H1 (cell line): ENCODE measurements around the gene ACTN4. TPM values are rescaled to one million over a fixed set of nuclear protein-coding genes. Genes with fewer than 3 reads are reported as not detected.

ENCODE experiments used
- CTCF ChIA-PET: fragments of 300-600 bp; sonication (Branson Sonifier 250); formaldehyde crosslinking; loops from one replicate; lab custom pipeline; 2021; ENCODE audit not compliant: partially characterized antibody; lab: Charles Lee
- POLR2A ChIA-PET: fragments of 300-600 bp; sonication (Branson Sonifier 250); formaldehyde crosslinking; loops from one replicate; lab custom pipeline; 2021; ENCODE audit warnings: inconsistent platforms; ENCODE audit not compliant: partially characterized antibody; lab: Charles Lee
- DNase-seq, 2 experiments: peaks; one replicate each; pipeline versions ENCODE4 v3.0.0 to v3.0.0-alpha.2; 2010 to 2022; ENCODE audit warnings: low spot score in 2 of 2, low read depth in 1 of 2, mixed read lengths in 1 of 2
- FAIRE-seq: peaks from 2 replicates; lab custom pipeline; 2011; peaks lifted over from hg19 to GRCh38; lab: Jason Lieb, UNC
- H2AFZ ChIP-seq: 2 replicates; pipeline ENCODE4 v1.8.1; 2012; ENCODE audit warnings: low read length, inconsistent platforms
- H2AK5ac ChIP-seq: 2 replicates; pipeline ENCODE4 v1.6.1; 2013; ENCODE audit warnings: low read depth, low read length
- H2BK120ac ChIP-seq: replicated peaks from 2 replicates; pipeline ENCODE3; 2013; ENCODE audit warnings: low read depth, low read length, inconsistent platforms
- H2BK12ac ChIP-seq: 2 replicates; pipeline ENCODE4 v1.6.1; 2013; ENCODE audit warnings: low read depth, low read length
- H2BK15ac ChIP-seq: 2 replicates; pipeline ENCODE4 v1.6.1; 2013; ENCODE audit warnings: low read length
- H2BK20ac ChIP-seq: 2 replicates; pipeline ENCODE4 v1.6.1; 2013; ENCODE audit warnings: low read length
- H2BK5ac ChIP-seq: 2 replicates; pipeline ENCODE4 v1.6.1; 2013; ENCODE audit warnings: low read depth, low read length
- H3K14ac ChIP-seq: 2 replicates; pipeline ENCODE4 v1.6.1; 2013; ENCODE audit warnings: inconsistent platforms; ENCODE audit not compliant: insufficient read length
- H3K18ac ChIP-seq: 2 replicates; pipeline ENCODE4 v1.6.1; 2013; ENCODE audit warnings: low read length; ENCODE audit errors: extremely low read depth
- H3K23ac ChIP-seq: 2 replicates; pipeline ENCODE4 v1.6.1; 2013; ENCODE audit warnings: inconsistent platforms; ENCODE audit not compliant: insufficient read length
- H3K23me2 ChIP-seq: 2 replicates; pipeline ENCODE4 v1.6.1; 2013; ENCODE audit warnings: low read depth, low read length
- H3K27ac ChIP-seq: 2 replicates; pipeline ENCODE4 v1.6.1; 2011; ENCODE audit warnings: low read depth, low read length, inconsistent platforms
- H3K27me3 ChIP-seq, 4 experiments: replicated peaks in 1 of 4; 1 replicate in 1 of 4; 2 replicates in 3 of 4; pipeline versions ENCODE4 v1.6.1 to v1.8.1; 2011 to 2013; ENCODE audit warnings: low read length in 3 of 4, mild to moderate bottlenecking in 3 of 4, inconsistent platforms in 2 of 4, mixed read lengths in 2 of 4, moderate library complexity in 1 of 4; ENCODE audit not compliant: control insufficient read depth in 3 of 4, insufficient read depth in 3 of 4; ENCODE audit errors: extremely low read depth in 1 of 4
- H3K36me3 ChIP-seq, 4 experiments: 2 replicates each; pipeline versions ENCODE4 v1.6.1 to v1.8.1; 2011 to 2013; ENCODE audit warnings: mild to moderate bottlenecking in 4 of 4, low read length in 3 of 4, moderate library complexity in 2 of 4, control low read depth in 1 of 4, inconsistent platforms in 1 of 4; ENCODE audit not compliant: insufficient read depth in 4 of 4, control insufficient read depth in 2 of 4
- H3K4ac ChIP-seq: replicated peaks from 2 replicates; pipeline ENCODE3; 2013; ENCODE audit warnings: low read length, low read depth, mixed read lengths, inconsistent platforms; ENCODE audit not compliant: insufficient read length
- H3K4me1 ChIP-seq, 4 experiments: replicated peaks in 1 of 4; 1 replicate in 1 of 4; 2 replicates in 3 of 4; pipeline versions ENCODE4 v1.6.1 to v1.8.1; 2011 to 2013; ENCODE audit warnings: low read length in 3 of 4, inconsistent platforms in 2 of 4, mixed read lengths in 1 of 4; ENCODE audit not compliant: insufficient read depth in 4 of 4, control insufficient read depth in 3 of 4
- H3K4me2 ChIP-seq, 2 experiments: 2 replicates each; pipeline versions ENCODE4 v1.6.1 to v1.8.1; 2011 to 2013; ENCODE audit warnings: low read depth in 2 of 2, low read length in 2 of 2, control low read depth in 1 of 2, inconsistent platforms in 1 of 2, mild to moderate bottlenecking in 1 of 2; ENCODE audit not compliant: insufficient read depth in 1 of 2
- H3K4me3 ChIP-seq, 4 experiments: fragments of 200-600, 300-600 bp in 1 of 4; sonication (generic), shearing (Covaris generic), sonication (Bioruptor Twin) in 1 of 4; 2 replicates each; pipeline versions ENCODE4 v1.5.1 to v1.8.1; 2011 to 2016; ENCODE audit warnings: low read length in 4 of 4, low read depth in 3 of 4, control low read depth in 2 of 4, inconsistent platforms in 2 of 4, mild to moderate bottlenecking in 2 of 4, mixed read lengths in 1 of 4, moderate library complexity in 1 of 4; ENCODE audit not compliant: insufficient read depth in 2 of 4; ENCODE audit errors: extremely low read depth in 1 of 4
- H3K56ac ChIP-seq: replicated peaks from 2 replicates; pipeline ENCODE3; 2013; ENCODE audit warnings: low read depth, mild to moderate bottlenecking, mixed read lengths, low read length, inconsistent platforms; ENCODE audit not compliant: insufficient read length
- H3K79me1 ChIP-seq: 2 replicates; pipeline ENCODE4 v1.6.1; 2013; ENCODE audit warnings: low read depth, low read length, control low read depth
- H3K79me2 ChIP-seq, 2 experiments: 2 replicates each; pipeline versions ENCODE4 v1.6.1 to v1.8.1; 2012 to 2013; ENCODE audit warnings: low read length in 2 of 2, mild to moderate bottlenecking in 2 of 2, inconsistent platforms in 1 of 2; ENCODE audit not compliant: insufficient read depth in 2 of 2, control insufficient read depth in 1 of 2
- H3K9ac ChIP-seq, 4 experiments: replicated peaks in 1 of 4; 1 replicate in 1 of 4; 2 replicates in 3 of 4; pipeline versions ENCODE4 v1.6.1 to v1.8.1; 2011 to 2013; ENCODE audit warnings: low read depth in 3 of 4, low read length in 3 of 4, control low read depth in 2 of 4, mild to moderate bottlenecking in 2 of 4, moderate library complexity in 2 of 4, inconsistent platforms in 1 of 4; ENCODE audit errors: extremely low read depth in 1 of 4
- H3K9me3 ChIP-seq, 2 experiments: 2 replicates each; pipeline versions ENCODE4 v1.6.1 to v1.8.1; 2012 to 2013; ENCODE audit warnings: mild to moderate bottlenecking in 2 of 2, moderate library complexity in 2 of 2, control low read depth in 1 of 2, inconsistent platforms in 1 of 2, low read depth in 1 of 2, low read length in 1 of 2, mixed read lengths in 1 of 2; ENCODE audit not compliant: insufficient read depth in 2 of 2
- H4K20me1 ChIP-seq, 2 experiments: replicated peaks in 1 of 2; 2 replicates each; pipeline versions ENCODE3 to v1.8.1; 2011 to 2013; ENCODE audit warnings: inconsistent platforms in 2 of 2, low read length in 2 of 2, mild to moderate bottlenecking in 1 of 2; ENCODE audit not compliant: insufficient read depth in 2 of 2, control insufficient read depth in 1 of 2
- H4K5ac ChIP-seq: 2 replicates; pipeline ENCODE4 v1.6.1; 2013; ENCODE audit warnings: low read length, low read depth, mixed read lengths, inconsistent platforms; ENCODE audit not compliant: insufficient read length
- H4K8ac ChIP-seq: 2 replicates; pipeline ENCODE4 v1.8.0; 2013; ENCODE audit warnings: mild to moderate bottlenecking, moderate library complexity, low read length, inconsistent platforms; ENCODE audit not compliant: insufficient read depth; ENCODE audit errors: extremely low read depth
- H4K91ac ChIP-seq: replicated peaks from 2 replicates; pipeline ENCODE3; 2013; ENCODE audit warnings: low read length, mixed read lengths, inconsistent platforms; ENCODE audit not compliant: insufficient read length
- SIN3A ChIP-seq, 2 experiments: IDR thresholded peaks in 1 of 2; conservative IDR thresholded peaks in 1 of 2; 2 replicates each; pipeline ENCODE4 v1.6.1; 2011 to 2012; ENCODE audit warnings: low read length in 2 of 2, improper control_type of control experiment in 1 of 2, low read depth in 1 of 2, mild to moderate bottlenecking in 1 of 2
- SIRT6 ChIP-seq: IDR thresholded peaks from one replicate; pipeline ENCODE4 v1.7.1; 2012; ENCODE audit warnings: low read length, inconsistent platforms
- SIX5 ChIP-seq: IDR thresholded peaks from 2 replicates; pipeline ENCODE4 v1.6.1; 2011; ENCODE audit warnings: mild to moderate bottlenecking, low read depth, low read length
- WGBS, 2 experiments: shearing (Covaris generic) in 1 of 2; methylation state at CpG; one replicate each; pipeline versions ENCODE4 v1.1.6 to v1.1.7; 2013 to 2015; ENCODE audit warnings: low lambda C conversion rate in 2 of 2, mixed read lengths in 2 of 2, inconsistent platforms in 1 of 2, low coverage in 1 of 2, missing lambda C conversion rate in 1 of 2; ENCODE audit not compliant: insufficient replicate concordance in 2 of 2, insufficient coverage in 1 of 2, insufficient read length in 1 of 2; ENCODE audit errors: extremely low coverage in 1 of 2, missing lambda C conversion rate in 1 of 2; 5-methylcytosine and 5-hydroxymethylcytosine counted together
- polyA plus RNA-seq, 7 experiments: library from polyadenylated mRNA; depleted of rRNA in 3 of 7; stranded (reverse) in 5 of 7; unstranded in 2 of 7; fragments of >200 nt in 5 of 7; fragments of 200-250 nt in 2 of 7; gene quantifications; 1 replicate in 5 of 7; 2 replicates in 1 of 7; 4 replicates in 1 of 7; pipeline versions ENCODE4 v1.2.1 to v1.2.3, GENCODE V29; 2011 to 2013; ENCODE audit warnings: missing spikeins in 2 of 7, mixed read lengths in 2 of 7
- total RNA-seq: library from RNA; stranded (reverse); fragmentation: NEBNext Ultra II Directional; extraction: Animal tissue kit (Norgen Biotek cat#: 25700); gene quantifications from 2 replicates; pipeline ENCODE4 v1.2.1, GENCODE V29; 2021
- TF ChIP-seq, protein P1 (sequence below): IDR thresholded peaks from 2 replicates; pipeline ENCODE4 v1.6.1; 2012; ENCODE audit warnings: low read length, inconsistent platforms

Gene ACTN4
- total and polyA plus RNA-seq, 2 of the 8 experiments (the other 6 are each of a cell fraction or from before 2014, with no cell fraction given) = 211 to 520 TPM

DNA sequence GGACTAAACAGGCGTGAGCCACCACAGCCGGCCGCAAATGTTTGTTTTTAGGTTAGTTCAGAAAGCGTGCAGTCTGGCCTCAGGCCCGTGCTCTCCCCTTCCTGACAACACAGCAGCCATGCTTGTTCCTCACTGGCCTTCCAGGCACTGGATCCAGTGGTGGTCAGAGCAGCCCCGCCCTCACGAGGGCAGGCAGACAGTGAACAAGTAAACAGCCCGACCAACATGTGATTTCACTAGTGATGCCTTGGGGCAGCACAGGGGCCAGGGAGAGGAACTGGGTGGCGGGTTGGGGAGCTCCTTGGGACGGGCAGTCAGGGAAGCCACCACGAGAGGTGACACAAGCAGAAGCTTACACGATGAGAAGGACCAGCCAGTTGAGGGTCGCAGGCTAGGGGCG, 56.1 kb downstream of the ACTN4 start:
- Histone ChIP-seq H4K8ac (0 out of 2 replicates have a peak overlapping the region, but pooled peaks have one; percentile 14), H2AFZ (no peak overlapping the region), H3K4me3 (no peak overlapping the region), H3K4ac (no peak overlapping the region), H3K18ac (no peak overlapping the region), H3K36me3 (peaks cover 39 to 71% (median 52%) of the 10 kb centered on the region in 4 experiments), H3K27ac (no peak overlapping the region), H2BK15ac (no peak overlapping the region), H2BK20ac (no peak overlapping the region), H3K14ac (no peak overlapping the region), H3K23ac (no peak overlapping the region), H2AK5ac (no peak overlapping the region), H2BK12ac (no peak overlapping the region), H3K56ac (no peak overlapping the region), H3K4me2 (no peak overlapping the region), H2BK5ac (no peak overlapping the region; the same call in 1 of the 2 replicates), H3K23me2 (no peaks in the 10 kb centered on the region), H3K4me1 (peaks cover 0 to 4% (median 2%) of the 10 kb centered on the region in 4 experiments; a peak in 4 of 7 replicates), H4K91ac (no peak overlapping the region), H3K9me3 (no peaks in the 10 kb centered on the region), H3K27me3 (no peaks in the 10 kb centered on the region; a peak in 1 of 7 replicates), H3K79me1 (peaks cover 11% of the 10 kb centered on the region), H4K5ac (no peak overlapping the region), H2BK120ac (no peak overlapping the region), H3K79me2 (peaks cover 0 to 12% of the 10 kb centered on the region in 2 experiments; a peak in 2 of 4 replicates), H3K9ac (peak overlapping the region in 2 of 4 experiments; percentile 5 to 13; a peak in 2 of 7 replicates), H4K20me1 (peaks cover 11 to 14% of the 10 kb centered on the region in 2 experiments)
- CTCF ChIA-PET = interaction anchor here (0.7 to 6.2 kb wide), 8 partner anchors 12 to 199 kb away, joined by 3 to 39 read pairs (median 4); no protein-coding TSS in a partner anchor
- FAIRE-seq = no peak
- TF ChIP-seq, protein P1, sequence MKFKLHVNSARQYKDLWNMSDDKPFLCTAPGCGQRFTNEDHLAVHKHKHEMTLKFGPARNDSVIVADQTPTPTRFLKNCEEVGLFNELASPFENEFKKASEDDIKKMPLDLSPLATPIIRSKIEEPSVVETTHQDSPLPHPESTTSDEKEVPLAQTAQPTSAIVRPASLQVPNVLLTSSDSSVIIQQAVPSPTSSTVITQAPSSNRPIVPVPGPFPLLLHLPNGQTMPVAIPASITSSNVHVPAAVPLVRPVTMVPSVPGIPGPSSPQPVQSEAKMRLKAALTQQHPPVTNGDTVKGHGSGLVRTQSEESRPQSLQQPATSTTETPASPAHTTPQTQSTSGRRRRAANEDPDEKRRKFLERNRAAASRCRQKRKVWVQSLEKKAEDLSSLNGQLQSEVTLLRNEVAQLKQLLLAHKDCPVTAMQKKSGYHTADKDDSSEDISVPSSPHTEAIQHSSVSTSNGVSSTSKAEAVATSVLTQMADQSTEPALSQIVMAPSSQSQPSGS = no peak
- TF ChIP-seq SIN3A (conservative IDR thresholded peaks at IDR 0.05 in 1 of 2, IDR thresholded peaks at IDR 0.05 in 1 of 2; ENCODE audit: low read depth in 1 of 2, low read length in 2 of 2) = no peak
- TF ChIP-seq SIRT6 = no peak
- TF ChIP-seq SIX5 = no peak
- DNase-seq = no peak
- WGBS, 2 experiments = 91% methylated on average over 14 of the region's 14 CpGs; no CpG with 5 or more reads in 1 of the 2 experiments
- POLR2A ChIA-PET = interaction anchor here (0.7 to 3.2 kb wide), 6 partner anchors 8 to 70 kb away, joined by 3 to 9 read pairs (median 4); no protein-coding TSS in a partner anchor
